Measurements from ENCODE around the gene EPB41L2.

DNA sequence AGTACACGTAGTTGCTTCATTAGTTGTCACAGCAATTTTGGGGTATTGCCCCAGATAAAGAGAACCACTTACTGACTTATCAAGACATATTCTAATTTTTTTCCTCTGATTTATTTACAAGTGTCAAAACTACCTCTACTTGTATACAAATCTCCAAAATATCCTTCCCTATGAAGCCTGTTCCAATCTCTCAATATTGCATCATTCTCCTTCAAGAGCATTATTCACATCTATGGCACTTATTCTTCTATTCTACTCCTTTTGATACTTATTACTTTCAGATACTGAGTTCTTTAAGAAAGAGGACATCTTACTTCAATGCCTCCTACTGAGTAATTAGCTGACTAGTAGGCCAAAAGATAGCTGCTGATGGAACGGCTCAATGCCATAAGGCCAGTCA, 130.6 kb downstream of the EPB41L2 start:
- TF ChIP-seq, protein P1, sequence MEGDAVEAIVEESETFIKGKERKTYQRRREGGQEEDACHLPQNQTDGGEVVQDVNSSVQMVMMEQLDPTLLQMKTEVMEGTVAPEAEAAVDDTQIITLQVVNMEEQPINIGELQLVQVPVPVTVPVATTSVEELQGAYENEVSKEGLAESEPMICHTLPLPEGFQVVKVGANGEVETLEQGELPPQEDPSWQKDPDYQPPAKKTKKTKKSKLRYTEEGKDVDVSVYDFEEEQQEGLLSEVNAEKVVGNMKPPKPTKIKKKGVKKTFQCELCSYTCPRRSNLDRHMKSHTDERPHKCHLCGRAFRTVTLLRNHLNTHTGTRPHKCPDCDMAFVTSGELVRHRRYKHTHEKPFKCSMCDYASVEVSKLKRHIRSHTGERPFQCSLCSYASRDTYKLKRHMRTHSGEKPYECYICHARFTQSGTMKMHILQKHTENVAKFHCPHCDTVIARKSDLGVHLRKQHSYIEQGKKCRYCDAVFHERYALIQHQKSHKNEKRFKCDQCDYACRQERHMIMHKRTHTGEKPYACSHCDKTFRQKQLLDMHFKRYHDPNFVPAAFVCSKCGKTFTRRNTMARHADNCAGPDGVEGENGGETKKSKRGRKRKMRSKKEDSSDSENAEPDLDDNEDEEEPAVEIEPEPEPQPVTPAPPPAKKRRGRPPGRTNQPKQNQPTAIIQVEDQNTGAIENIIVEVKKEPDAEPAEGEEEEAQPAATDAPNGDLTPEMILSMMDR (conservative IDR thresholded peaks at IDR 0.05 in 1 of 2, IDR thresholded peaks at IDR 0.05 in 1 of 2; ENCODE audit: low read depth in 1 of 2, low read length in 2 of 2) = no peak
- no peak for TF ChIP-seq EZH2 (IDR thresholded peaks at IDR 0.05; ENCODE audit: low read length, missing control alignments)
